ENCODE results near the gene FADS6. TPM values are rescaled to one million over a fixed set of nuclear protein-coding genes. Genes with fewer than 3 reads are reported as not detected.

FADS6 gene
- total and polyA plus RNA-seq, 2 of the 13 experiments (the other 11 are each of a cell fraction or from before 2014, with no cell fraction given): 0.11 TPM

DNA sequence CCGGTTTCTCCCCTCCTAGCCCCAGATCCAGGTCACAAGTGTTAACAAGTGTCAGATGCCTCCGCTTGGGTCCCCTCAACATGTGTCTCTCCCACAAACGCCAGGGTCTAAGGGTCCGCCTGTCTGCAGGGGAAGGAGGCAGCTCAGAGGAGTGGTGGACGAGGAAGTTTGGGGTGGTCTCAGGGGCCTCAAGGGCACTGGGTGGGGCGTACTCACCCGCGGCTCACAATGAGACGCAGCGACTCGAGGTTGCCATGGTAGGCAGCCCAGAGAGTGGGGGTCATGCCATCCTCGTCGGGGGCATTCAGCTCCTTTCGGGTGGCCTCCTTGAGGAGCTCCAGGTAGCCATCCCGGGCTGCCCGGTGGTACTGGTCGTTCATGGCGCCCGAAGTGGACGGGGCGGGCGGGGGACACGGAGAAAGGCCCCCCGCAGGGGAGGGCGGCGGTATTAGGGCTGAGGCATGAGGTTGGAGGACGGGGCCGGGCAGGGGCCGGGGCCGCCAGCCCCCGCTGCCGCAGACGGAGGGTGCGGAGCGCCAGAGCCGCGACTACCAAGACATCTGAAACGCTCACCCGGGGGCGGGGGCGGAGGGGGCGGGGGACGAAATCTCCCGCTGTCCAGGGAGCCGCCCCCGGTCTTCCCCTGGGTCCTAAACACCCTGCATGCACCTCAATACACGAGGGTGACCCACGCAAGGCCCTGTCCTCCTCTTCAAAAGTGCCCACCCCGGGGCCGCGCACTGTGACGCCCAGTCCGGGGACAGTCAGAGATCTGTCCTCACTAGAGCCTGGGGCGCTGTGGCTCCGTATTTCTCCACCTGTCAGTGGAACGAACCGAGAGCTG is 29.5 kb upstream of the FADS6 start, which contains the start of gene USH1G (continued):
- TF ChIP-seq CHD4 (IDR thresholded peaks at IDR 0.05; ENCODE audit: borderline replicate concordance, low read length) (no peak), SIN3B (IDR thresholded peaks at IDR 0.05; ENCODE audit: low read length) (no peak), KLF12 (CRISPR knock-in tag; IDR thresholded peaks at IDR 0.05; ENCODE audit: borderline replicate concordance) (no peak), ZNF740 (CRISPR knock-in tag; IDR thresholded peaks at IDR 0.05) (no peak), PITX1 (CRISPR knock-in tag; IDR thresholded peaks at IDR 0.05) (no peak), REXO4 (CRISPR knock-in tag; IDR thresholded peaks at IDR 0.05; ENCODE audit: borderline replicate concordance) (no peak), EZH2 (conservative IDR thresholded peaks at IDR 0.05; ENCODE audit: low read depth, low read length) (peak; percentile 76; the same call in 1 of the 2 replicates), MEIS2 (CRISPR knock-in tag; IDR thresholded peaks at IDR 0.05) (no peak), MED1 (CRISPR knock-in tag; IDR thresholded peaks at IDR 0.05) (no peak), NAIF1 (CRISPR knock-in tag; IDR thresholded peaks at IDR 0.05; ENCODE audit: borderline replicate concordance) (no peak), AKAP8 (CRISPR knock-in tag; IDR thresholded peaks at IDR 0.05) (no peak)

- WGBS (ENCODE audit: low lambda C conversion rate): 27% methylated on average over 6 of the region's 6 CpGs
- in situ Hi-C loops (cut with HindIII; ENCODE audit: extremely low pct_ligation_motif_present, low pct_unique_long_range_greater_than_20kb): loop anchor here (5.0 kb wide), 1 partner anchor 35 kb away; no protein-coding TSS in a partner anchor
- peaks cover 23 to 74% of the 10 kb centered on the region in 2 experiments for H3K27me3 ChIP-seq (ENCODE audit: control insufficient read depth in 1 of 2, insufficient read depth in 2 of 2, low read length in 2 of 2)
Observed at GRCh38 chr17:74922172-74922571, 28.7 kb upstream of the FADS6 start.

More at GRCh38 chr17:74922172-74922571, 28.7 kb upstream of the FADS6 start:
- Histone ChIP-seq H3K4me1 (ENCODE audit: insufficient read depth, low read length) (peaks cover 31% of the 10 kb centered on the region), H3K27ac (ENCODE audit: extremely low read length, insufficient read depth, low read length) (no peak overlapping the region), H3K4me3 (replicated peaks in 1 of 3; ENCODE audit: insufficient read depth in 1 of 3, low read depth in 2 of 3, low read length in 3 of 3) (no peak overlapping the region), H4K20me1 (ENCODE audit: insufficient read depth, low read length) (no peaks in the 10 kb centered on the region), H3K9ac (ENCODE audit: insufficient read depth, low read depth, low read length) (no peak overlapping the region), H3K79me2 (ENCODE audit: insufficient read depth, low read length) (no peaks in the 10 kb centered on the region), H3K4me2 (ENCODE audit: low read depth, low read length) (no peak overlapping the region), H3K9me3 (ENCODE audit: low read length) (no peaks in the 10 kb centered on the region), H3K36me3 (replicated peaks in 1 of 2; ENCODE audit: control insufficient read depth in 1 of 2, insufficient read depth in 2 of 2, low read length in 2 of 2) (no peaks in the 10 kb centered on the region), H2AFZ (ENCODE audit: low read length) (no peak overlapping the region)
- ChIA-PET POLR2A (no interaction called here), CTCF (ENCODE audit: low intra/inter-chr PET ratio, low total read pairs) (interaction anchor here (3.2 to 3.4 kb wide), 2 partner anchors 36 to 39 kb away, joined by 23 to 32 read pairs; no protein-coding TSS in a partner anchor)
- DNase-seq (ENCODE audit: low spot score): no peak
- no peak for ATAC-seq
- intact Hi-C loops (cut with micrococcal nuclease; ENCODE audit: unreplicated experiment): no loop called here
- no peak for FAIRE-seq
- TF ChIP-seq ZBTB14 (CRISPR knock-in tag; IDR thresholded peaks at IDR 0.05) (no peak), NR2F1 (CRISPR knock-in tag; IDR thresholded peaks at IDR 0.05) (no peak), CENPT (CRISPR knock-in tag; IDR thresholded peaks at IDR 0.05; ENCODE audit: low read depth) (no peak)
- BruUV-seq (replicated peaks): no TSS peak
